K562 (cell line): Measurements from ENCODE around the gene HECW1. TPM values are rescaled to one million over a fixed set of nuclear protein-coding genes. Genes with fewer than 3 reads are reported as not detected.
"Not testable (repeated sequence)": the region's sequence is repeated elsewhere in the genome, so short reads cannot be mapped to it uniquely, and the experiment has no call there.

Experiments used
- ATAC-seq: fragments of 200-7000 bp; cut with Tn5 transposase; 3 replicates; pipeline ENCODE4 v1.9.1; 2020; ENCODE audit warnings: moderate library complexity
- BruUV-seq: library from RNA; stranded (reverse); fragments of 400-500 nt; replicated peaks from 2 replicates; lab custom pipeline; 2021; lab: Mats Ljungman, UMichigan
- CTCF ChIA-PET: fragments of 300-600 bp; formaldehyde crosslinking; extraction: SDS; loops from one replicate; lab custom pipeline; 2021; ENCODE audit warnings: low intra/inter-chr PET ratio; lab: Yijun Ruan, JAX
- POLR2A ChIA-PET: fragments of 300-600, 350-650 bp; sonication (Branson Sonifier 250); formaldehyde crosslinking; extraction: SDS; loops from one replicate; lab custom pipeline; 2021; ENCODE audit warnings: antibody characterized with exemption, inconsistent platforms; lab: Yijun Ruan, JAX
- DNase-seq, 4 experiments: peaks; one replicate each; pipeline versions ENCODE4 v3.0.0 to v3.0.0-alpha.2; 2011 to 2018; ENCODE audit warnings: low spot score in 3 of 4, mixed read lengths in 3 of 4; ENCODE audit errors: extremely low read depth in 1 of 4
- FAIRE-seq: peaks from 2 replicates; lab custom pipeline; 2011; peaks lifted over from hg19 to GRCh38; lab: Jason Lieb, UNC
- H2AFZ ChIP-seq: 2 replicates; pipeline ENCODE4 v1.6.0; 2011; ENCODE audit warnings: low read depth, low read length, control low read depth, inconsistent platforms
- H3K27ac ChIP-seq: fragments of 200-600 bp; 3 replicates; pipeline ENCODE4 v1.8.0; 2011; ENCODE audit warnings: low read depth, mild to moderate bottlenecking, control low read depth, inconsistent platforms, low read length, moderate library complexity, mixed read lengths; ENCODE audit errors: extremely low read depth
- H3K27me3 ChIP-seq, 2 experiments: fragments of 300-600 bp in 1 of 2; 2 replicates in 1 of 2; 3 replicates in 1 of 2; pipeline versions ENCODE4 v1.6.0 to v1.8.0; 2011; ENCODE audit warnings: inconsistent platforms in 2 of 2, low read length in 2 of 2, mild to moderate bottlenecking in 1 of 2, mixed read lengths in 1 of 2, moderate library complexity in 1 of 2; ENCODE audit not compliant: control insufficient read depth in 2 of 2, insufficient read depth in 2 of 2
- H3K36me3 ChIP-seq: fragments of 300-600 bp; 3 replicates; pipeline ENCODE4 v1.8.0; 2011; ENCODE audit warnings: mild to moderate bottlenecking, low read length, inconsistent platforms; ENCODE audit not compliant: control insufficient read depth, insufficient read depth
- H3K4me1 ChIP-seq, 2 experiments: fragments of 200-600 bp in 1 of 2; replicated peaks in 1 of 2; 2 replicates in 1 of 2; 3 replicates in 1 of 2; pipeline versions ENCODE4 v1.5.1 to v1.8.0; 2011; ENCODE audit warnings: inconsistent platforms in 2 of 2, low read length in 2 of 2, mild to moderate bottlenecking in 1 of 2, mixed read lengths in 1 of 2, moderate library complexity in 1 of 2; ENCODE audit not compliant: control insufficient read depth in 2 of 2, insufficient read depth in 2 of 2
- H3K4me2 ChIP-seq: 2 replicates; pipeline ENCODE4 v1.6.1; 2011; ENCODE audit warnings: low read length, control low read depth, inconsistent platforms, mixed read lengths; ENCODE audit not compliant: insufficient read depth
- H3K4me3 ChIP-seq: fragments of 200-600 bp; sonication (generic), shearing (Covaris generic); 2 replicates; pipeline ENCODE4 v1.5.1; 2016; ENCODE audit warnings: control low read depth, inconsistent platforms
- H3K79me2 ChIP-seq: fragments of 200-600 bp; 3 replicates; pipeline ENCODE4 v1.8.0; 2011; ENCODE audit warnings: low read length, inconsistent platforms; ENCODE audit not compliant: control insufficient read depth, insufficient read depth
- H3K9ac ChIP-seq, 2 experiments: 2 replicates each; pipeline versions ENCODE4 v1.6.0 to v1.6.1; 2011; ENCODE audit warnings: low read depth in 2 of 2, low read length in 2 of 2, control low read depth in 1 of 2, inconsistent platforms in 1 of 2, mild to moderate bottlenecking in 1 of 2, mixed read lengths in 1 of 2; ENCODE audit not compliant: insufficient read depth in 1 of 2
- H3K9me1 ChIP-seq: one replicate; pipeline ENCODE4 v1.6.0; 2011; ENCODE audit warnings: inconsistent platforms, mild to moderate bottlenecking, low read length, moderate library complexity; ENCODE audit not compliant: control insufficient read depth, insufficient read depth
- H3K9me3 ChIP-seq: replicated peaks from 2 replicates; pipeline ENCODE4 v1.5.1; 2011; ENCODE audit warnings: low read depth, low read length, inconsistent platforms; ENCODE audit not compliant: control insufficient read depth, insufficient read depth
- H4K20me1 ChIP-seq: replicated peaks from 2 replicates; pipeline ENCODE4 v1.6.1; 2011; ENCODE audit warnings: low read length, inconsistent platforms, mixed read lengths; ENCODE audit not compliant: control insufficient read depth, insufficient read depth
- BCOR ChIP-seq: fragments of 450-650 bp; IDR thresholded peaks from 2 replicates; pipeline ENCODE4 v1.6.1; 2016
- HDAC2 ChIP-seq: fragments of 450-650 bp; IDR thresholded peaks from 2 replicates; pipeline ENCODE4 v1.6.1; 2016; ENCODE audit warnings: mild to moderate bottlenecking
- HDGF ChIP-seq: fragments of 450-650 bp; IDR thresholded peaks from 2 replicates; pipeline ENCODE4 v1.6.1; 2016
- KDM1A ChIP-seq, 2 experiments: fragments of 450-650 bp; IDR thresholded peaks; 2 replicates each; pipeline ENCODE4 v1.6.1; 2016; ENCODE audit warnings: mild to moderate bottlenecking in 2 of 2
- NCOA2 ChIP-seq, 2 experiments: fragments of 450-650 bp; IDR thresholded peaks; 2 replicates each; pipeline ENCODE4 v1.6.1; 2018; ENCODE audit warnings: mild to moderate bottlenecking in 2 of 2, moderate library complexity in 1 of 2; ENCODE audit not compliant: partially characterized antibody in 2 of 2
- NFIX ChIP-seq: fragments of 250-450 bp; sonication (Bioruptor Pico); IDR thresholded peaks from 2 replicates; pipeline ENCODE4 v1.4.0; 2020; ENCODE audit warnings: low read depth, mild to moderate bottlenecking, moderate library complexity
- RBM14 ChIP-seq: fragments of 200-400 bp; formaldehyde crosslinking; IDR thresholded peaks from 2 replicates; pipeline ENCODE4 v1.6.1; 2018; ENCODE audit warnings: low read depth, mild to moderate bottlenecking, low read length, moderate library complexity, borderline replicate concordance; ENCODE audit not compliant: insufficient read depth
- RBM25 ChIP-seq: fragments of 200-400 bp; formaldehyde crosslinking; IDR thresholded peaks from 2 replicates; pipeline ENCODE4 v1.6.1; 2018; ENCODE audit warnings: low read length, low read depth, moderate library complexity; ENCODE audit not compliant: severe bottlenecking
- RBM39 ChIP-seq: fragments of 200-400 bp; formaldehyde crosslinking; optimal IDR thresholded peaks from 2 replicates; pipeline ENCODE3; 2018; ENCODE audit warnings: low read depth, low read length
- SMAD2 ChIP-seq: fragments of 150-350 bp; IDR thresholded peaks from 2 replicates; pipeline ENCODE4 v1.6.1; 2014; ENCODE audit warnings: low read depth, mild to moderate bottlenecking, low read length
- SMARCA5 ChIP-seq: fragments of 450-650 bp; IDR thresholded peaks from 2 replicates; pipeline ENCODE4 v1.6.1; 2016
- ZNF146 ChIP-seq: IDR thresholded peaks from one replicate; pipeline ENCODE4 v1.6.1; 2018; ENCODE audit warnings: missing compliant biosample characterization; ENCODE audit not compliant: unreplicated experiment
- WGBS: fragments of 100-300 bp; shearing (Covaris generic); methylation state at CpG from one replicate; pipeline ENCODE4 v1.1.6; 2016; ENCODE audit warnings: low coverage, mixed read lengths; ENCODE audit not compliant: insufficient coverage; ENCODE audit errors: missing lambda C conversion rate; 5-methylcytosine and 5-hydroxymethylcytosine counted together
- in situ Hi-C: fragments of 300-500 bp; cut with MboI; formaldehyde crosslinking; loops from 4 replicates; pipeline ENCODE4 v1.15.0; 2018; ENCODE audit warnings: inconsistent platforms, mixed read lengths
- intact Hi-C: fragments of 100-400 bp; cut with micrococcal nuclease; formaldehyde crosslinking; loops from 2 replicates; pipeline ENCODE4 v1.14.2; 2022
- polyA plus RNA-seq, 8 experiments: library from polyadenylated mRNA; depleted of rRNA in 4 of 8; stranded (reverse) in 5 of 8; unstranded in 3 of 8; fragments of >200 nt; fragmentation: Nextera tagmentation in 2 of 8; fragmentation: Illumina TruSeq in 1 of 8; extraction: Ambion mirVana in 2 of 8; extraction: Trizol in 1 of 8; gene quantifications; 2 replicates each; pipeline versions ENCODE4 v1.2.1 to v1.2.3, GENCODE V29; 2011 to 2014; ENCODE audit warnings: inconsistent platforms in 1 of 8, missing spikeins in 1 of 8
- total RNA-seq, 7 experiments: library from RNA; depleted of rRNA in 6 of 7; stranded (reverse); fragments of >200 nt in 6 of 7; fragmentation: Illumina TruSeq in 2 of 7; extraction: Trizol in 2 of 7; gene quantifications; 2 replicates each; pipeline versions ENCODE4 v1.2.1 to v1.2.3, GENCODE V29; 2011 to 2021; ENCODE audit warnings: low replicate concordance in 1 of 7

The HECW1 gene
- total and polyA plus RNA-seq, 9 of the 15 experiments (the other 6 are each of a cell fraction or from before 2014, with no cell fraction given) = 0.07 to 0.31 (median 0.13) TPM; not detected in 4

DNA sequence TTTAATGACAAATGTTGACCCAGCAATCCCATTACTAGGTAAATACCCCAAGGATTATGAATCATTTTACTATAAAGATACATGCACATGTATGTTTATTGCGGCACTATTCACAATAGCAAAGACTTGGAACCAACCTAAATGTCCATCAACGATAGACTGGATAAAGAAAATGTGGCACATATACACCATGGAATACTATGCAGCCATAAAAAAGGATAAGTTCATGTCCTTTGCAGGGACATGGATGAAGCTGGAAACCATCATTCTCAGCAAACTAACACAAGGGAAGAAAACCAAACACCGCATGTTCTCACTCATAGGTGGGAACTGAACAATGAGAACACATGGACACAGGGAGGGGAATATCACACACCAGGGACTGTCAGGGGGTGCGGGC is 38.6 kb upstream of the HECW1 start:
- H3K4me2 ChIP-seq, H2AFZ ChIP-seq, H3K79me2 ChIP-seq, H3K9ac ChIP-seq, POLR2A ChIA-PET, in situ Hi-C loops, ATAC-seq, H3K27me3 ChIP-seq, H3K27ac ChIP-seq, BruUV-seq, H3K4me3 ChIP-seq, H3K9me3 ChIP-seq, CTCF ChIA-PET, FAIRE-seq, DNase-seq, H3K36me3 ChIP-seq, H4K20me1 ChIP-seq, H3K9me1 ChIP-seq: not testable (repeated sequence)
- peaks cover 4 to 20% of the 10 kb centered on the region in 2 experiments; a peak in 4 of 5 replicates for H3K4me1 ChIP-seq
- WGBS = 81% methylated on average over 4 of the region's 4 CpGs
- TF ChIP-seq SMARCA5 = peak; percentile 62; the same call in 1 of the 2 replicates
- TF ChIP-seq KDM1A (IDR thresholded peaks at IDR 0.05) = peak; percentile 38 to 69; a peak in 3 of 4 replicates
- peak; percentile 3 for TF ChIP-seq RBM25
- TF ChIP-seq BCOR = peak; percentile 92
- peak; percentile 87 for TF ChIP-seq ZNF146 (CRISPR knock-in tag)
- TF ChIP-seq HDAC2 = 0 out of 2 replicates have a peak, but pooled peaks have one; percentile 26
- TF ChIP-seq HDGF = 0 out of 2 replicates have a peak, but pooled peaks have one; percentile 43
- intact Hi-C loops = loop anchor here (2.0 kb wide), 1 partner anchor 31 kb away; no protein-coding TSS in a partner anchor

DNA sequence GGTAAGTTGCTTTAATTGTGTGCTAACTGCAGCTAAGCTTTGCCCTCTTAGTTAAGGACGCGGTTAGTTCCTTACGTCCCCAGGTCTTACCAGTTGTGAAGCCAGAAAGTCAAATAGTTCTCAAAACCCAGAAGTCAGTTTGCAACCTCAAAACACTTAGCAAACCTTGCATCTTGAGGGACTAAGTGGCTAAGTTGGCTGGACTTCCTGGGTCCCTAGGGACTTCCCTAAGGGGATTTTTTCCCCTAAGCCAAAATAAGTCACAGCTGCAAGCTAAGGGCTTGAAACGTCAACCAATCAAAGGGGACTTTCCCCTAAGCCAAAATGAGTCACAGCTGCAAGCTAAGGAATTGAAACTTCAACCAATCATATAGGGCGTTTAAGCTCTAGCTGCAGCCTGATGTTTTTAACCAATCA is 36.2 kb upstream of the HECW1 start:
- no peaks in the 10 kb centered on the region for H3K79me2 ChIP-seq
- ChIA-PET POLR2A (interaction anchor here (1.2 kb wide), 1 partner anchor 17 kb away, joined by 10 read pairs; no protein-coding TSS in a partner anchor), CTCF (no interaction called here)
- peak overlapping the region; percentile 6; the same call in 1 of the 2 replicates for H2AFZ ChIP-seq
- TF ChIP-seq NCOA2 (IDR thresholded peaks at IDR 0.05; ENCODE audit: partially characterized antibody in 2 of 2) (no peak), NFIX (CRISPR knock-in tag) (no peak), SMAD2 (no peak), RBM39 (no peak), RBM14 (no peak)
- H3K9ac ChIP-seq = no peak overlapping the region
- peaks cover 4 to 20% of the 10 kb centered on the region in 2 experiments; a peak in 4 of 5 replicates for H3K4me1 ChIP-seq
- H3K9me1 ChIP-seq = no peaks in the 10 kb centered on the region
- no peak overlapping the region for H3K4me3 ChIP-seq
- 78% methylated on average over 5 of the region's 5 CpGs for WGBS
- no peaks in the 10 kb centered on the region for H4K20me1 ChIP-seq
- no peaks in the 10 kb centered on the region for H3K36me3 ChIP-seq
- DNase-seq (no peak), FAIRE-seq (no peak), ATAC-seq (no peak)
- in situ Hi-C loops = no loop called here
- no peaks in the 10 kb centered on the region for H3K27me3 ChIP-seq
- no peak overlapping the region for H3K4me2 ChIP-seq
- intact Hi-C loops = no loop called here
- no peaks in the 10 kb centered on the region for H3K9me3 ChIP-seq
- no peak overlapping the region for H3K27ac ChIP-seq
- BruUV-seq = no TSS peak
